Aorta (tissue), 5 donors: ENCODE results near the gene GTPBP10. TPM values are rescaled to one million over a fixed set of nuclear protein-coding genes. Genes with fewer than 3 reads are reported as not detected.
"Not testable (repeated sequence)": the region's sequence is repeated elsewhere in the genome, so short reads cannot be mapped to it uniquely, and the experiment has no call there.

Experiments used
- ATAC-seq: fragments of 200-7000 bp; cut with Tn5 transposase; one replicate; pipeline ENCODE4 v1.9.1; 2022; ENCODE audit warnings: moderate library complexity; ENCODE audit not compliant: low FRiP score
- DNase-seq, 2 donors: peaks; one replicate each; pipeline ENCODE4 v3.0.0-alpha.2; 2020
- H3K27ac ChIP-seq, 2 donors: one replicate each; pipeline ENCODE4 v1.5.1; 2013; ENCODE audit warnings: low read length in 2 of 2, mild to moderate bottlenecking in 2 of 2, moderate library complexity in 2 of 2, control low read depth in 1 of 2, inconsistent platforms in 1 of 2, low read depth in 1 of 2
- H3K27me3 ChIP-seq, 2 donors: one replicate each; pipeline ENCODE4 v1.6.1; 2013; ENCODE audit warnings: control low read depth in 1 of 2, low read length in 1 of 2, mild to moderate bottlenecking in 1 of 2, moderate library complexity in 1 of 2; ENCODE audit not compliant: insufficient read depth in 2 of 2, control insufficient read depth in 1 of 2
- H3K36me3 ChIP-seq, 2 donors: one replicate each; pipeline ENCODE4 v1.6.1; 2013; ENCODE audit warnings: control low read depth in 1 of 2, low read length in 1 of 2, mild to moderate bottlenecking in 1 of 2; ENCODE audit not compliant: insufficient read depth in 2 of 2, control insufficient read depth in 1 of 2
- H3K4me1 ChIP-seq, 2 donors: one replicate each; pipeline ENCODE4 v1.6.1; 2013; ENCODE audit warnings: low read length in 2 of 2, control low read depth in 1 of 2, mild to moderate bottlenecking in 1 of 2, moderate library complexity in 1 of 2; ENCODE audit not compliant: insufficient read depth in 2 of 2, control insufficient read depth in 1 of 2
- H3K4me3 ChIP-seq, 2 donors: one replicate each; pipeline ENCODE4 v1.5.1; 2013; ENCODE audit warnings: low read length in 2 of 2, control low read depth in 1 of 2, mild to moderate bottlenecking in 1 of 2
- H3K9me3 ChIP-seq: one replicate; pipeline ENCODE4 v1.6.1; 2013; ENCODE audit warnings: mild to moderate bottlenecking, low read length; ENCODE audit not compliant: control insufficient read depth
- WGBS, 2 donors: extraction: QIAGEN DNeasy Blood & Tissue Kit; methylation state at CpG; one replicate each; pipeline ENCODE4 v1.1.7; 2013; 5-methylcytosine and 5-hydroxymethylcytosine counted together
- intact Hi-C, 2 donors: fragments of 100-400 bp; cut with DNase I; formaldehyde crosslinking; loops; one replicate each; pipeline versions ENCODE4 v1.14.2 to v1.15.0; 2022
- polyA plus RNA-seq, 2 donors: library from polyadenylated mRNA; stranded (reverse); fragments of 200-250 nt; gene quantifications; one replicate each; pipeline ENCODE4 v1.2.3, GENCODE V29; 2013
- total RNA-seq, 2 donors: library from RNA; stranded (reverse); fragmentation: NEBNext Ultra II Directional; extraction: Animal tissue kit (Norgen Biotek cat#: 25700); gene quantifications; one replicate each; pipeline ENCODE4 v1.2.1, GENCODE V29; 2021
- donor health status: healthy with polysubstance abuse.
- donor health status: Bipolar disorder and iron deficiency.
- donor health status: DM: no; HTN: no; CAD: no.
- donor health status: DM: no; HTN: no; CAD: no.
- donor health status: DM: yes; HTN: yes; CAD: no.

GTPBP10 gene
- total and polyA plus RNA-seq, 4 donors = 5.3 to 24.6 (median 15.7) TPM

GRCh38 chr7:90320014-90320413 is 26.5 kb upstream of the GTPBP10 start:
- H3K27ac ChIP-seq = no peak overlapping the region
- DNase-seq (no peak), ATAC-seq (no peak)
- intact Hi-C loops = no loop called here
- no peaks in the 10 kb centered on the region for H3K9me3 ChIP-seq
- H3K4me1 ChIP-seq = no peaks in the 10 kb centered on the region
- H3K36me3 ChIP-seq = no peaks in the 10 kb centered on the region
- 82% methylated on average over 7 of the region's 7 CpGs for WGBS, 2 donors
- peaks cover 0 to 2% of the 10 kb centered on the region in 2 donors for H3K27me3 ChIP-seq
- no peak overlapping the region for H3K4me3 ChIP-seq

GRCh38 chr7:90320418-90320800 is 26.1 kb upstream of the GTPBP10 start:
- ATAC-seq = no peak

DNA sequence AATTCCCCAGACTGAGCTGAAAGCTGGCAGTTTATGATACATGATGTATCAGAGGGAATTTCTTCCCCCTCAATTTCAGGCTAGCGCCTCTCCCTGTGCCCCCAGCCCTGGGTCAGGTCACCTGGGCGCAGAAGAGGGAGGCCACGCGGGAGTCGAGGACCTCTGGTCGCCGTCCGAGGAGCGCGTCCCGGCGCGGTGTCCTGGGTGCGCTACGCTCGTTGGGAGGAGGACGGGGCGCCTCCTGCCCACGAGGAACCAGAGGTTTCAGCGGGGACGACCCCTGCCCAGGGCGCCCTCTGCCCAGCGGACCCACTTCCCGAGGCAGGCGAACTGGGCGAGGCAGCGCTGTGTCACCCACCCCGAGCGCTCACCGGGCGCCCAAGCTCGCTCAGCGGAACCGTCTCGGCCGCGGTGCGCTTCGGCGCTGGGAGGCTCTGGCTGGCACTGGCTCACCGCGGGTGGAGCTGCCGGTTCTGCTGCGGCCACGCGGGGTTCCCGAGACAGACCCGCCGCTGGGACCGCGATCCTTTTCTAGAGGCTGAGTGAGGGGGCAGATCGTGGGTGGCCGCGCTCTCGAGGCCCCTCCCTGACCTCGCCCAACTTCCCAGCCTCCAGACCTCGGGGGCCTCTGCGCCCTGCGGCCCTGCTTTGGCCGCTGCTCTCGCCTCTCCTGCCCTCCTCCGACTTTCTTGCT is 25.6 kb upstream of the GTPBP10 start, which contains the start of gene FAM237B:
Gene FAM237B (minus strand): TSS at position 504 of the 694 bp plus-strand sequence. CDS start 1,556 bp downstream, outside the sequence.
- H3K4me3 ChIP-seq = no peak within 1 kb of the TSS
- WGBS, 2 donors = 1 to 2% methylated on average over 52 to 62 of the region's 62 CpGs
- no peak for DNase-seq
- H3K36me3 ChIP-seq = no peaks in the 10 kb centered on the region
- no peak within 1 kb of the TSS for H3K27ac ChIP-seq
- intact Hi-C loops = no loop called here
- no peaks in the 10 kb centered on the region for H3K4me1 ChIP-seq
- peaks cover 0 to 2% of the 10 kb centered on the region in 2 donors for H3K27me3 ChIP-seq
- H3K9me3 ChIP-seq = no peaks in the 10 kb centered on the region
- peak; percentile 41 for ATAC-seq

More at GRCh38 chr7:90320418-90320800, 26.1 kb upstream of the GTPBP10 start:
- no peak for DNase-seq
- H3K27ac ChIP-seq = no peak overlapping the region
- no peaks in the 10 kb centered on the region for H3K4me1 ChIP-seq
- H3K4me3 ChIP-seq = no peak overlapping the region
- 26 to 28% methylated on average over 7 of the region's 7 CpGs for WGBS, 2 donors
- no peaks in the 10 kb centered on the region for H3K36me3 ChIP-seq
- H3K9me3 ChIP-seq = no peaks in the 10 kb centered on the region
- H3K27me3 ChIP-seq = peaks cover 0 to 2% of the 10 kb centered on the region in 2 donors
- intact Hi-C loops = no loop called here

- DNase-seq = no peak
- intact Hi-C loops = no loop called here
- Histone ChIP-seq H3K27me3 (peaks cover 0 to 2% of the 10 kb centered on the region in 2 donors), H3K27ac (no peak overlapping the region), H3K4me3 (no peak overlapping the region), H3K4me1 (no peaks in the 10 kb centered on the region), H3K36me3 (no peaks in the 10 kb centered on the region), H3K9me3 (no peaks in the 10 kb centered on the region)
- ATAC-seq = no peak
These were observed 23.7 kb upstream of the GTPBP10 start for GRCh38 chr7:90322837-90323236.

DNA sequence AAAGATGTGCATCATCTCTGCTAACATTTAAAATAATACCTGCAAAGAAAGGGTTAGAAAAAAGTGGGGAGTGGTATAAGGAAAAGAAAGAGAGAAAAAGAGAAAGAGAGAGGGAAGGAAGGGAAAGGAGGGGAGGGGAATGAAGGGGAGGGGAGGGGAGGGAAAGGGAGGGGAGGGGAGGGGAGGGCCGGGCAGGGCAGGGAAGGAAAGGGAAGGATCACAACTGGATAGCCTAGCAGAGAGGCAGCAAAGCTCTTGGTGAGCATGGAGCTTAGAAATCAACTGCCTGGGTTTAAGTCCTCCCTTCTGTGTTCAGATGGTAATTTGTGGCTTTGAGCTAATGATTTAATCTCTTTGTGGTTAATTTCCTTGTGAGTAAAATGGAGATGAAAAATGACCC is 20.0 kb upstream of the GTPBP10 start:
- no peak for DNase-seq
- Histone ChIP-seq H3K36me3 (no peaks in the 10 kb centered on the region), H3K4me1 (no peaks in the 10 kb centered on the region), H3K27ac (no peak overlapping the region), H3K27me3 (peaks cover 0 to 2% of the 10 kb centered on the region in 2 donors), H3K4me3 (no peak overlapping the region), H3K9me3 (no peaks in the 10 kb centered on the region)
- intact Hi-C loops = no loop called here
- 13 to 22% methylated on average over 1 of the region's 1 CpG for WGBS, 2 donors
- ATAC-seq = no peak

GRCh38 chr7:90334193-90334843 is 12.2 kb upstream of the GTPBP10 start:
- no peaks in the 10 kb centered on the region for H3K36me3 ChIP-seq
- DNase-seq (peak in 1 of 2 donors; percentile 62), ATAC-seq (no peak)
- H3K27me3 ChIP-seq = peaks cover 0 to 2% of the 10 kb centered on the region in 2 donors
- no peak overlapping the region for H3K27ac ChIP-seq
- no peaks in the 10 kb centered on the region for H3K4me1 ChIP-seq
- intact Hi-C loops = no loop called here
- no peak overlapping the region for H3K4me3 ChIP-seq
- no peaks in the 10 kb centered on the region for H3K9me3 ChIP-seq
- 90 to 94% methylated on average over 35 to 48 of the region's 48 CpGs for WGBS, 2 donors

- H3K27ac ChIP-seq, H3K27me3 ChIP-seq, ATAC-seq, H3K4me3 ChIP-seq, intact Hi-C loops, DNase-seq, H3K9me3 ChIP-seq, H3K36me3 ChIP-seq, H3K4me1 ChIP-seq: not testable (repeated sequence)
- WGBS, 2 donors = 90 to 91% methylated on average over 2 of the region's 2 CpGs
These were observed 11.6 kb upstream of the GTPBP10 start for GRCh38 chr7:90334926-90335325.

- Histone ChIP-seq H3K4me1 (no peaks in the 10 kb centered on the region), H3K9me3 (no peaks in the 10 kb centered on the region), H3K27ac (no peak overlapping the region), H3K27me3 (peaks cover 0 to 2% of the 10 kb centered on the region in 2 donors), H3K4me3 (no peak overlapping the region), H3K36me3 (no peaks in the 10 kb centered on the region)
- DNase-seq = no peak
- intact Hi-C loops = no loop called here
- no peak for ATAC-seq
These were observed 9.4 kb upstream of the GTPBP10 start for GRCh38 chr7:90337106-90337505.

DNA sequence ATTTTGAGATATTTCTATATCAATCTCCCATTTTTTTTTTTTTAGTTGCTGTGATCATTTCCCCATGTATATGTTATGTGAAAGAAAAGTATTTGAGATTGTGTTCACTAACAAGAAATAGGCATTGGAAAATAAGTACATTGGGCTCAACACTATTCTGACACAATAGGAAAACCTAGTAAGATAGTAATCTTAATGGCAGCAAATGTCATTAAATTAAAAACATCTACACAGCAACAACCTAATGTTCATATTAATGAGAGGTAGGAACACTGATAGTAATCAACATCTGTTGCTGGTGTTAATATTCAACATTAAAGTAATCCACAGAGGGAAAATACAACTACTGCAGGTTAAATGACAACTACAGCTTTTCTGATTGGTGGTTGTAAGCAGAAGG is 1.5 kb upstream of the GTPBP10 start:
- intact Hi-C loops = loop anchor here in 1 of 2 donors (5.0 kb wide), 1 partner anchor 193 kb away; the partner anchor contains the start of gene STEAP1
- ATAC-seq = no peak
- H3K36me3 ChIP-seq = no peaks in the 10 kb centered on the region
- no peak overlapping the region for H3K4me3 ChIP-seq
- no peaks in the 10 kb centered on the region for H3K4me1 ChIP-seq
- no peak overlapping the region for H3K27ac ChIP-seq
- no peaks in the 10 kb centered on the region for H3K9me3 ChIP-seq
- no peak for DNase-seq
- H3K27me3 ChIP-seq = no peaks in the 10 kb centered on the region
